Mesenchymal stem cell (in vitro differentiated cells and primary cell): Measurements from ENCODE around the gene P2RX4.

Experiments used
- DNase-seq: peaks from one replicate; pipeline ENCODE4 v3.0.0-alpha.2; 2013
- H2AFZ ChIP-seq: one replicate; pipeline ENCODE4 v1.6.1; 2013; ENCODE audit warnings: low read depth, mild to moderate bottlenecking, control low read depth, inconsistent platforms, low read length, moderate library complexity
- H2AK5ac ChIP-seq: 2 replicates; pipeline ENCODE4 v1.6.1; 2013; ENCODE audit warnings: low read length, moderate library complexity, mild to moderate bottlenecking, inconsistent platforms; ENCODE audit not compliant: severe bottlenecking
- H2BK120ac ChIP-seq: one replicate; pipeline ENCODE4 v1.6.1; 2013; ENCODE audit warnings: low read depth, mild to moderate bottlenecking, inconsistent platforms, low read length, moderate library complexity
- H2BK12ac ChIP-seq, 2 experiments: one replicate each; pipeline ENCODE4 v1.6.1; 2013; ENCODE audit warnings: inconsistent platforms in 2 of 2, low read length in 2 of 2, mild to moderate bottlenecking in 2 of 2, moderate library complexity in 2 of 2, control low read depth in 1 of 2
- H2BK15ac ChIP-seq: one replicate; pipeline ENCODE4 v1.6.1; 2013; ENCODE audit warnings: mild to moderate bottlenecking, low read depth, inconsistent platforms; ENCODE audit not compliant: poor library complexity, severe bottlenecking
- H2BK5ac ChIP-seq: 2 replicates; pipeline ENCODE4 v1.6.1; 2013; ENCODE audit warnings: low read depth, mild to moderate bottlenecking, low read length, control low read depth, inconsistent platforms; ENCODE audit not compliant: poor library complexity, severe bottlenecking
- H3K14ac ChIP-seq, 2 experiments: one replicate each; pipeline ENCODE4 v1.6.1; 2013; ENCODE audit warnings: inconsistent platforms in 2 of 2, low read length in 2 of 2, control low read depth in 1 of 2, mild to moderate bottlenecking in 1 of 2, moderate library complexity in 1 of 2
- H3K18ac ChIP-seq, 2 experiments: one replicate each; pipeline ENCODE4 v1.6.1; 2013; ENCODE audit warnings: inconsistent platforms in 2 of 2, low read length in 2 of 2, control low read depth in 1 of 2, low read depth in 1 of 2, mild to moderate bottlenecking in 1 of 2
- H3K23ac ChIP-seq, 2 experiments: one replicate each; pipeline ENCODE4 v1.6.1; 2013; ENCODE audit warnings: inconsistent platforms in 2 of 2, low read length in 2 of 2, mild to moderate bottlenecking in 2 of 2, moderate library complexity in 2 of 2, control low read depth in 1 of 2
- H3K27ac ChIP-seq: 2 replicates; pipeline ENCODE4 v1.5.1; 2013; ENCODE audit warnings: mild to moderate bottlenecking, moderate library complexity, low read length, control low read depth, inconsistent platforms; ENCODE audit not compliant: poor library complexity, severe bottlenecking
- H3K27me3 ChIP-seq, 2 experiments: 2 replicates each; pipeline versions ENCODE4 v1.6.1 to v1.7.0; 2013; ENCODE audit warnings: low read length in 2 of 2, mild to moderate bottlenecking in 2 of 2, moderate library complexity in 2 of 2, control low read depth in 1 of 2, inconsistent platforms in 1 of 2; ENCODE audit not compliant: control insufficient read depth in 1 of 2, insufficient read depth in 1 of 2
- H3K36me3 ChIP-seq, 2 experiments: 2 replicates each; pipeline versions ENCODE4 v1.6.1 to v1.7.0; 2013; ENCODE audit warnings: low read length in 2 of 2, control low read depth in 1 of 2, inconsistent platforms in 1 of 2, low read depth in 1 of 2, mild to moderate bottlenecking in 1 of 2; ENCODE audit not compliant: insufficient read depth in 2 of 2, control insufficient read depth in 1 of 2
- H3K4ac ChIP-seq, 2 experiments: one replicate each; pipeline ENCODE4 v1.6.1; 2013; ENCODE audit warnings: inconsistent platforms in 2 of 2, low read length in 2 of 2, mild to moderate bottlenecking in 2 of 2, moderate library complexity in 2 of 2, control low read depth in 1 of 2, low read depth in 1 of 2
- H3K4me1 ChIP-seq: 2 replicates; pipeline ENCODE4 v1.6.1; 2013; ENCODE audit warnings: low read depth, low read length, control low read depth; ENCODE audit not compliant: control insufficient read depth, insufficient read depth
- H3K4me2 ChIP-seq: 2 replicates; pipeline ENCODE4 v1.6.1; 2013; ENCODE audit warnings: low read length, mild to moderate bottlenecking, inconsistent platforms; ENCODE audit not compliant: poor library complexity, severe bottlenecking
- H3K4me3 ChIP-seq, 2 experiments: 2 replicates each; pipeline versions ENCODE4 v1.5.1 to v1.7.0; 2013; ENCODE audit warnings: low read length in 2 of 2, mild to moderate bottlenecking in 2 of 2, control low read depth in 1 of 2, low read depth in 1 of 2; ENCODE audit not compliant: insufficient read depth in 1 of 2
- H3K79me1 ChIP-seq: replicated peaks from 2 replicates; pipeline ENCODE4 v1.6.1; 2013; ENCODE audit warnings: mild to moderate bottlenecking, control low read depth, low read length, inconsistent platforms; ENCODE audit not compliant: poor library complexity, severe bottlenecking
- H3K9ac ChIP-seq: 2 replicates; pipeline ENCODE4 v1.7.0; 2013; ENCODE audit warnings: mild to moderate bottlenecking, low read length, moderate library complexity
- H3K9me3 ChIP-seq: 2 replicates; pipeline ENCODE4 v1.7.0; 2013; ENCODE audit warnings: mild to moderate bottlenecking, low read length; ENCODE audit not compliant: control insufficient read depth
- H4K8ac ChIP-seq: one replicate; pipeline ENCODE4 v1.6.1; 2013; ENCODE audit warnings: inconsistent platforms, mild to moderate bottlenecking, low read length, moderate library complexity
- H4K91ac ChIP-seq: one replicate; pipeline ENCODE4 v1.6.1; 2013; ENCODE audit warnings: mild to moderate bottlenecking, low read length, inconsistent platforms
- WGBS: methylation state at CpG from one replicate; pipeline ENCODE4 v1.1.7; 2013; ENCODE audit warnings: mixed read lengths; 5-methylcytosine and 5-hydroxymethylcytosine counted together

The P2RX4 gene

DNA sequence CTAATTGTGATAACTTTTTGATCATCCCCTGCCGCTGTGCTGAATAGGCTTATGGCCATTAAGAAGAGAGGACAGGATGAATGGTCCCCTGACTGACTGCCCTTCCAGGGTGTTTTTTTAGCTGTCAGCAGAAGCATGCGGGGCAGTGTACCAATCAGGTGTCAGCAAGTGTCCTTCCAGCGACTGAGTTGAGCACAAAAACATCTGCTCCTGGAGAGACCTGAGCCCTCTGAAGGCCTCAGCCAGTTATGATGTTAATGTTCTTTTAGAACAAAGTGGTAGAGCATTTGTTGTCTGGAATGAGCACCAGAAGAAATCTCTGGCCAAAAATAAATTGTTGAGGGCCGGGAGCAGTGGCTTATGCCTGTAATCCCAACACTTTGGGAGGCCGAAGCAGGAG is 39.8 kb upstream of the P2RX4 start:
- no peak overlapping the region for H3K27ac ChIP-seq
- H2BK120ac ChIP-seq, result no peak overlapping the region
- H3K4ac ChIP-seq, result no peak overlapping the region
- no peak overlapping the region for H3K18ac ChIP-seq
- H4K91ac ChIP-seq, result no peak overlapping the region
- no peak overlapping the region for H2BK15ac ChIP-seq
- peaks cover 0 to 6% of the 10 kb centered on the region in 2 experiments for H3K27me3 ChIP-seq
- H3K23ac ChIP-seq, result no peak overlapping the region
- no peak overlapping the region for H3K9ac ChIP-seq
- no peak overlapping the region for H3K4me2 ChIP-seq
- peaks cover 11% of the 10 kb centered on the region for H3K4me1 ChIP-seq
- no peaks in the 10 kb centered on the region for H3K79me1 ChIP-seq
- no peak overlapping the region for H3K4me3 ChIP-seq
- H3K9me3 ChIP-seq, result no peaks in the 10 kb centered on the region
- no peak overlapping the region for H2AK5ac ChIP-seq
- H3K36me3 ChIP-seq, result peaks cover 0 to 4% of the 10 kb centered on the region in 2 experiments
- no peak overlapping the region for H3K14ac ChIP-seq
- WGBS, result 87% methylated on average over 5 of the region's 5 CpGs
- no peak overlapping the region for H2BK12ac ChIP-seq
- DNase-seq, result no peak
- H2BK5ac ChIP-seq, result no peak overlapping the region
- H2AFZ ChIP-seq, result no peak overlapping the region
- no peak overlapping the region for H4K8ac ChIP-seq

DNA sequence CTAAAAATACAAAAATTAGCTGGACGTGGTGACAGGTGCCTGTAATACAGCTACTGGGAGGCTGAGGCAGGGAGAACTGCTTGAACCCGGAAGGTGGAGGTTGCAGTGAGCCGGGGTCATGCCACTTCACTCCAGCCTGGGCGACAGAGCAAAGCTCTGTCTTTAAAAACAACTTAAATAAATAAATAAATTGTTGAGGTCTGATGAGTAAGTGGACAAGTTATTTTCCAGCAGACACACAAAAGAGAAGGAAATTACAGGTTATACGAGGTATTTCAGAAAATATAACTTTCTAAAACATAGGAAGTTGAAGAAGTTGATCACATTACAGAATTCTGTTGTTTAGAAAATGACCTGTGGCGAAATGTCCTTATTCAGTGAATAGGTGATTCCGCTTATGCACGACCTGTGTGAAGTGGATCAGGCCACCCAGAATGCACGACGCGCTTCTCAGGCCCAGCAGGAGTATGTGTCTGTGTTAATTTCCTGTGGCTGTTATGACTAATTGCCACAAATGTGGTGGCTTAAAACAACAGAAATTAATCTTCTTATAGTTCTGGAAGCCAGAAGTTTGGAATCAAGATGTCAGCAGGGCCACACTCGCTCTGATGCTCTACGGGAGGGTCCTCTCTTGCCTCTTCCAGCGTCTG is 39.2 kb upstream of the P2RX4 start:
- peak; percentile 58 for DNase-seq
- Histone ChIP-seq H2BK15ac (no peak overlapping the region), H2BK12ac (no peak overlapping the region), H4K91ac (no peak overlapping the region), H3K14ac (no peak overlapping the region), H2AFZ (peak overlapping the region; percentile 64), H4K8ac (no peak overlapping the region), H3K36me3 (peaks cover 0 to 4% of the 10 kb centered on the region in 2 experiments), H3K4me3 (no peak overlapping the region), H3K4me2 (no peak overlapping the region), H2BK5ac (no peak overlapping the region), H3K4ac (no peak overlapping the region), H3K79me1 (no peaks in the 10 kb centered on the region), H2BK120ac (no peak overlapping the region), H3K9me3 (no peaks in the 10 kb centered on the region), H2AK5ac (no peak overlapping the region), H3K9ac (no peak overlapping the region), H3K23ac (no peak overlapping the region), H3K4me1 (peaks cover 10% of the 10 kb centered on the region), H3K18ac (no peak overlapping the region), H3K27me3 (peaks cover 0 to 2% of the 10 kb centered on the region in 2 experiments), H3K27ac (peak overlapping the region; percentile 10)
- WGBS, result 28% methylated on average over 11 of the region's 14 CpGs

- no peak overlapping the region for H2AK5ac ChIP-seq
- no peak overlapping the region for H2BK5ac ChIP-seq
- no peaks in the 10 kb centered on the region for H3K36me3 ChIP-seq
- no peak overlapping the region for H2BK12ac ChIP-seq
- H2AFZ ChIP-seq, result no peak overlapping the region
- H3K23ac ChIP-seq, result no peak overlapping the region
- H3K27me3 ChIP-seq, result no peaks in the 10 kb centered on the region
- no peak overlapping the region for H2BK120ac ChIP-seq
- no peak overlapping the region for H3K4ac ChIP-seq
- no peak overlapping the region for H3K18ac ChIP-seq
- H2BK15ac ChIP-seq, result no peak overlapping the region
- DNase-seq, result no peak
- peaks cover 9% of the 10 kb centered on the region for H3K4me1 ChIP-seq
- WGBS, result 95% methylated on average over 6 of the region's 6 CpGs
- no peak overlapping the region for H4K8ac ChIP-seq
- no peak overlapping the region for H3K4me3 ChIP-seq
- H3K9ac ChIP-seq, result no peak overlapping the region
- H3K9me3 ChIP-seq, result no peaks in the 10 kb centered on the region
- H3K14ac ChIP-seq, result no peak overlapping the region
- H3K4me2 ChIP-seq, result no peak overlapping the region
- H3K79me1 ChIP-seq, result no peaks in the 10 kb centered on the region
- H4K91ac ChIP-seq, result no peak overlapping the region
- no peak overlapping the region for H3K27ac ChIP-seq
These were observed 37.8 kb upstream of the P2RX4 start for GRCh38 chr12:121172145-121172544.

DNA sequence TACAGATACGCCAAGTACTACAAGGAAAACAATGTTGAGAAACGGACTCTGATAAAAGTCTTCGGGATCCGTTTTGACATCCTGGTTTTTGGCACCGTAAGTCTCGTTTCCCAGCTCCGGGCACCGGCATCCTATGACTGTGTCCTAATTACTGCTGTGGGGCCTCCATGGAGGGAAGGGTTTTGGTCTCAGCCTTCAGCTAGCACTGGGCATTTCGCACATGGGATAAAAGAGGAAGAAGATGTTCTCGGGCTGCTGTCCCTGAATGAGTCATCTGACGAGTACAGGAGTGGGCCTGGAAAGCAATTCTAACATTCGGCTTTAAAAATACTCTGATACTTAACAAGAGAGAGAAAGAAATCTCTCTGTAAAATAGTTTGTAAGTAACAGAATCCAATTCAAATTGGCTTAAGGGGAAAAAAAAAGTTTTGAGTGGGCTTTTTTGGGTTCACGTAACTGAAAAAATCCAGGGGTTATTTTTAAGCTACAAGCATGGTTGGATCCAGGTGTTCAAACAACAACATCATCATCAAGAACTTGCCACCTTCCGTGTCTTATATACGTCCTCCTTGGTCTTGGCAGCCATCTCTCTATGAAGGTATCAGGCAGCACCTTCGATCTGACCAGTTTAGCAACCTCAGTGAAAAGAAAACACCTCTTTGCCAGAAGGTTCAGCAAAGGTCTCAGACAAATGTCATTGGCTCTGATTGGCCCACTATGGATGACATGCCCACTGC is 34.4 kb upstream of the P2RX4 start:
- no peak overlapping the region for H2BK5ac ChIP-seq
- H3K27ac ChIP-seq, result no peak overlapping the region
- WGBS, result 78% methylated on average over 13 of the region's 16 CpGs

More for the DNA sequence above, 34.4 kb upstream of the P2RX4 start:
- Histone ChIP-seq H2BK12ac (peak overlapping the region in 1 of 2 experiments; percentile 15), H3K9ac (no peak overlapping the region), H2BK120ac (no peak overlapping the region), H4K91ac (no peak overlapping the region), H3K79me1 (no peaks in the 10 kb centered on the region), H3K27me3 (no peaks in the 10 kb centered on the region), H3K4me3 (no peak overlapping the region), H3K4me1 (peaks cover 8% of the 10 kb centered on the region), H2BK15ac (no peak overlapping the region), H3K23ac (no peak overlapping the region), H4K8ac (no peak overlapping the region), H2AK5ac (no peak overlapping the region), H3K14ac (no peak overlapping the region), H3K4me2 (no peak overlapping the region), H3K18ac (peak overlapping the region in 1 of 2 experiments; percentile 54), H3K36me3 (no peaks in the 10 kb centered on the region), H3K9me3 (no peaks in the 10 kb centered on the region), H3K4ac (no peak overlapping the region), H2AFZ (no peak overlapping the region)
- DNase-seq, result peak; percentile 47
